Stomach (tissue), 4 donors: ENCODE data around the gene ACP4.

ENCODE experiments used
- POLR2A ChIP-seq, 4 donors: fragments of 450-650 bp; IDR thresholded peaks; one replicate each; pipeline ENCODE4 v1.6.1; 2016; ENCODE audit warnings: antibody characterized with exemption in 4 of 4, control low read depth in 2 of 4, mild to moderate bottlenecking in 1 of 4, moderate library complexity in 1 of 4
- POLR2AphosphoS5 ChIP-seq, 3 donors: sonication (generic); formaldehyde crosslinking; IDR thresholded peaks; one replicate each; pipeline ENCODE4 v1.6.1; 2016; ENCODE audit warnings: antibody characterized with exemption in 3 of 3
- TF ChIP-seq, protein P1 (sequence below), 7 experiments: fragments of 450-650 bp in 4 of 7; fragments of 200-600 bp in 3 of 7; sonication (generic) in 3 of 7; IDR thresholded peaks; one replicate each; pipeline ENCODE4 v1.5.1; 2016 to 2019; ENCODE audit warnings: antibody characterized with exemption in 7 of 7, control low read depth in 2 of 7, mild to moderate bottlenecking in 1 of 7

- TF ChIP-seq POLR2AphosphoS5 (IDR thresholded peaks at IDR 0.05) (no peak), POLR2A (IDR thresholded peaks at IDR 0.05) (no peak)
- TF ChIP-seq, protein P1, sequence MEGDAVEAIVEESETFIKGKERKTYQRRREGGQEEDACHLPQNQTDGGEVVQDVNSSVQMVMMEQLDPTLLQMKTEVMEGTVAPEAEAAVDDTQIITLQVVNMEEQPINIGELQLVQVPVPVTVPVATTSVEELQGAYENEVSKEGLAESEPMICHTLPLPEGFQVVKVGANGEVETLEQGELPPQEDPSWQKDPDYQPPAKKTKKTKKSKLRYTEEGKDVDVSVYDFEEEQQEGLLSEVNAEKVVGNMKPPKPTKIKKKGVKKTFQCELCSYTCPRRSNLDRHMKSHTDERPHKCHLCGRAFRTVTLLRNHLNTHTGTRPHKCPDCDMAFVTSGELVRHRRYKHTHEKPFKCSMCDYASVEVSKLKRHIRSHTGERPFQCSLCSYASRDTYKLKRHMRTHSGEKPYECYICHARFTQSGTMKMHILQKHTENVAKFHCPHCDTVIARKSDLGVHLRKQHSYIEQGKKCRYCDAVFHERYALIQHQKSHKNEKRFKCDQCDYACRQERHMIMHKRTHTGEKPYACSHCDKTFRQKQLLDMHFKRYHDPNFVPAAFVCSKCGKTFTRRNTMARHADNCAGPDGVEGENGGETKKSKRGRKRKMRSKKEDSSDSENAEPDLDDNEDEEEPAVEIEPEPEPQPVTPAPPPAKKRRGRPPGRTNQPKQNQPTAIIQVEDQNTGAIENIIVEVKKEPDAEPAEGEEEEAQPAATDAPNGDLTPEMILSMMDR (IDR thresholded peaks at IDR 0.05) = no peak
These were observed 8.7 kb downstream of the ACP4 start for GRCh38 chr19:50798659-50799546.
